ENCODE measurements around the gene RBM20. TPM values are rescaled to one million over a fixed set of nuclear protein-coding genes. Genes with fewer than 3 reads are reported as not detected.

The RBM20 gene
- total RNA-seq, 1 experiment from 2014 or later = 0.17 TPM

DNA sequence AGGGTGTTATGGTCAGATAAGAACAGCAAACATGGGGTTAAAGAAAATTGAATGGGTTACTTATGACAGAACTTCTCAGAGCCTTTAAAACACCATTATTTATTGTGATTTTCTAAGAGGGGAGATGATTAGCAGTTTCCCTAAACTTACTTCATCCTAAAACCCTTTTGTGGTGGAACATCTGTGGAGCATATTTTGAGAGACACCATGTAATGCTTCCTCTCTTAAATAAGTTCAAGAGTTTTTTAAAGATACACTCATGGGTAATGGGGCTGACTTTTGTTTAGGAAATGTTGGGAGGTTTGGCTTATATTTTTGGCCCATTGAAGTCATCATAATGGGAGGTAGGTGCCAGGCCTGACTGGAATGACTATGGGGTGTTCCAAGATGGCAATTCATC, 219.2 kb downstream of the RBM20 start:
- Histone ChIP-seq H3K27ac (ENCODE audit: insufficient read length, low read depth, low read length) (no peak overlapping the region), H3K23ac (ENCODE audit: insufficient read length, low read depth, low read length) (no peak overlapping the region), H4K8ac (replicated peaks; ENCODE audit: insufficient read length, low read depth, low read length) (no peak overlapping the region), H3K4ac (ENCODE audit: low read depth, low read length) (no peak overlapping the region), H2AK5ac (ENCODE audit: insufficient read length, low read length) (no peak overlapping the region), H4K5ac (ENCODE audit: insufficient read length, low read depth, low read length) (no peak overlapping the region), H3K9ac (ENCODE audit: extremely low read depth, insufficient read length, low read length) (no peak overlapping the region), H3K18ac (ENCODE audit: insufficient read length, low read depth, low read length) (no peak overlapping the region), H3T11ph (ENCODE audit: low read length) (no peak overlapping the region), H3K4me1 (ENCODE audit: insufficient read depth, low read length) (no peaks in the 10 kb centered on the region), H2BK120ac (ENCODE audit: low read depth, low read length, poor library complexity, severe bottlenecking) (no peak overlapping the region), H2BK5ac (ENCODE audit: insufficient read length, low read length) (no peak overlapping the region), H3K4me2 (ENCODE audit: insufficient read depth, insufficient read length, low read length) (no peak overlapping the region), H3K56ac (ENCODE audit: insufficient read length, low read depth, low read length) (no peak overlapping the region), H2BK12ac (ENCODE audit: insufficient read length, low read depth, low read length) (no peak overlapping the region), H3K23me2 (ENCODE audit: insufficient read length, low read depth, low read length, poor library complexity, severe bottlenecking) (no peaks in the 10 kb centered on the region), H3K27me3 (ENCODE audit: insufficient read depth, low read length) (no peaks in the 10 kb centered on the region), H2BK20ac (ENCODE audit: low read depth, low read length, poor library complexity, severe bottlenecking) (no peak overlapping the region), H3K9me3 (ENCODE audit: control insufficient read depth, low read depth, low read length) (no peaks in the 10 kb centered on the region), H2BK15ac (ENCODE audit: low read depth, low read length) (no peak overlapping the region), H4K20me1 (ENCODE audit: control insufficient read depth, insufficient read depth, insufficient read length) (no peaks in the 10 kb centered on the region), H3K14ac (ENCODE audit: insufficient read depth, low read length) (no peak overlapping the region), H2AFZ (ENCODE audit: low read length) (no peak overlapping the region), H4K91ac (ENCODE audit: insufficient read length, low read depth, low read length) (no peak overlapping the region), H3K79me2 (ENCODE audit: insufficient read depth, low read length) (no peaks in the 10 kb centered on the region), H3K79me1 (ENCODE audit: insufficient read depth, low read depth, low read length, poor library complexity, severe bottlenecking) (no peaks in the 10 kb centered on the region)
- Mint-ChIP-seq H3K27ac (no peak overlapping the region), H3K36me3 (ENCODE audit: insufficient read depth in 1 of 3, low read depth in 3 of 3) (no peaks in the 10 kb centered on the region), H3K4me3 (no peak overlapping the region), H3K4me1 (peaks cover 6 to 21% of the 10 kb centered on the region in 2 experiments), H3K27me3 (ENCODE audit: low read depth) (no peaks in the 10 kb centered on the region), H3K9me3 (no peaks in the 10 kb centered on the region)
- DNase-seq = no peak
- no peak for TF ChIP-seq CTCF (conservative IDR thresholded peaks at IDR 0.05)
